ENCODE data around the gene LZTR1. TPM values are rescaled to one million over a fixed set of nuclear protein-coding genes. Genes with fewer than 3 reads are reported as not detected.
"Not testable (repeated sequence)": the region's sequence is repeated elsewhere in the genome, so short reads cannot be mapped to it uniquely, and the experiment has no call there.

LZTR1 gene
- total RNA-seq, 4 donors from 2014 or later = 45.4 to 63.0 (median 53.4) TPM

- WGBS, 2 donors (ENCODE audit: low coverage in 1 of 2) = 58 to 73% methylated on average over 5 to 8 of the region's 8 CpGs
- H3K27me3 ChIP-seq = no peaks in the 10 kb centered on the region
- H3K27ac ChIP-seq = no peak overlapping the region
- peaks cover 0 to 41% of the 10 kb centered on the region in 2 donors for H3K36me3 ChIP-seq
- H3K4me3 ChIP-seq = no peak overlapping the region
- no peak for ATAC-seq
- peaks cover 4 to 71% (median 22%) of the 10 kb centered on the region in 3 donors for H3K4me1 ChIP-seq
- no peaks in the 10 kb centered on the region for H3K9me3 ChIP-seq
- TF ChIP-seq POLR2AphosphoS5 (IDR thresholded peaks at IDR 0.05) (no peak), EP300 (IDR thresholded peaks at IDR 0.05) (no peak), POLR2A (IDR thresholded peaks at IDR 0.05) (no peak), CTCF (IDR thresholded peaks at IDR 0.05) (no peak)
These were observed 44.1 kb upstream of the LZTR1 start for GRCh38 chr22:20937794-20938671.

- not testable (repeated sequence) for H3K4me3 ChIP-seq, ATAC-seq, H3K27ac ChIP-seq, H3K9me3 ChIP-seq, H3K27me3 ChIP-seq
- peaks cover 0 to 28% of the 10 kb centered on the region in 2 donors for H3K36me3 ChIP-seq
- H3K4me1 ChIP-seq = peaks cover 4 to 86% (median 22%) of the 10 kb centered on the region in 3 donors
- 84 to 89% methylated on average over 6 to 10 of the region's 14 CpGs for WGBS, 2 donors (ENCODE audit: low coverage in 1 of 2)
These were observed 42.5 kb upstream of the LZTR1 start for GRCh38 chr22:20939457-20940185.

- H3K36me3 ChIP-seq = peaks cover 0 to 22% of the 10 kb centered on the region in 2 donors
- H3K4me1 ChIP-seq = peaks cover 4 to 88% (median 22%) of the 10 kb centered on the region in 3 donors
- TF ChIP-seq CTCF (IDR thresholded peaks at IDR 0.05) = no peak
- TF ChIP-seq POLR2A (IDR thresholded peaks at IDR 0.05) = no peak
- no peak for TF ChIP-seq EP300 (IDR thresholded peaks at IDR 0.05)
- TF ChIP-seq POLR2AphosphoS5 (IDR thresholded peaks at IDR 0.05) = no peak
- no peak overlapping the region for H3K27ac ChIP-seq
- ATAC-seq = peak; percentile 46
- no peak overlapping the region for H3K4me3 ChIP-seq
- 47 to 60% methylated on average over 1 to 3 of the region's 3 CpGs for WGBS, 2 donors (ENCODE audit: low coverage in 1 of 2)
- H3K9me3 ChIP-seq = no peaks in the 10 kb centered on the region
- no peaks in the 10 kb centered on the region for H3K27me3 ChIP-seq
These were observed 41.9 kb upstream of the LZTR1 start for GRCh38 chr22:20940186-20940651.

- peaks cover 4 to 88% (median 26%) of the 10 kb centered on the region in 3 donors for H3K4me1 ChIP-seq
- 60 to 84% methylated on average over 2 to 4 of the region's 4 CpGs for WGBS, 2 donors (ENCODE audit: low coverage in 1 of 2)
- peaks cover 0 to 17% of the 10 kb centered on the region in 2 donors for H3K36me3 ChIP-seq
- ATAC-seq = no peak
- TF ChIP-seq POLR2AphosphoS5 (IDR thresholded peaks at IDR 0.05) (no peak), POLR2A (IDR thresholded peaks at IDR 0.05) (no peak), CTCF (IDR thresholded peaks at IDR 0.05) (no peak), EP300 (IDR thresholded peaks at IDR 0.05) (no peak)
- H3K27ac ChIP-seq = no peak overlapping the region
- no peaks in the 10 kb centered on the region for H3K9me3 ChIP-seq
- no peaks in the 10 kb centered on the region for H3K27me3 ChIP-seq
- no peak overlapping the region for H3K4me3 ChIP-seq
These were observed 41.2 kb upstream of the LZTR1 start for GRCh38 chr22:20940904-20941385.

- ATAC-seq, H3K9me3 ChIP-seq, H3K27me3 ChIP-seq, H3K36me3 ChIP-seq, H3K27ac ChIP-seq, H3K4me3 ChIP-seq: not testable (repeated sequence)
- peaks cover 3 to 88% (median 18%) of the 10 kb centered on the region in 3 donors for H3K4me1 ChIP-seq
- WGBS, 2 donors (ENCODE audit: low coverage in 1 of 2) = 61 to 73% methylated on average over 2 to 5 of the region's 7 CpGs
These were observed 39.7 kb upstream of the LZTR1 start for GRCh38 chr22:20942203-20942902.
